GM12878 (cell line): Measurements from ENCODE around the gene KLHL2. TPM values are rescaled to one million over a fixed set of nuclear protein-coding genes. Genes with fewer than 3 reads are reported as not detected.

Source experiments
- BACH1 ChIP-seq: fragments of 450-650 bp; IDR thresholded peaks from 2 replicates; pipeline ENCODE4 v1.6.1; 2017; ENCODE audit warnings: mild to moderate bottlenecking, borderline replicate concordance
- CREB1 ChIP-seq: IDR thresholded peaks from 2 replicates; pipeline ENCODE4 v1.6.1; 2012; ENCODE audit warnings: low read depth, mild to moderate bottlenecking, inconsistent platforms
- CREM ChIP-seq: IDR thresholded peaks from 2 replicates; pipeline ENCODE4 v1.6.1; 2014; ENCODE audit warnings: antibody characterized with exemption, low read depth
- HCFC1 ChIP-seq: fragments of 150-350 bp; IDR thresholded peaks from 2 replicates; pipeline ENCODE4 v1.6.1; 2014; ENCODE audit warnings: low read length
- MEF2B ChIP-seq: fragments of 450-650 bp; IDR thresholded peaks from 2 replicates; pipeline ENCODE4 v1.6.1; 2018; ENCODE audit warnings: mild to moderate bottlenecking, moderate library complexity; ENCODE audit not compliant: partially characterized antibody, poor library complexity, severe bottlenecking
- PAX5 ChIP-seq: IDR thresholded peaks from 2 replicates; pipeline ENCODE4 v1.6.1; 2011; ENCODE audit warnings: low read depth, low read length, borderline replicate concordance
- POU2F2 ChIP-seq: IDR thresholded peaks from 3 replicates; pipeline ENCODE4 v1.6.1; 2011; ENCODE audit warnings: low read depth, mild to moderate bottlenecking, low read length, borderline replicate concordance
- RAD21 ChIP-seq: IDR thresholded peaks from 2 replicates; pipeline ENCODE4 v1.6.1; 2011; ENCODE audit warnings: mild to moderate bottlenecking, low read depth, low read length, moderate library complexity; ENCODE audit not compliant: insufficient read depth
- TAF1 ChIP-seq: IDR thresholded peaks from 2 replicates; pipeline ENCODE4 v1.6.1; 2011; ENCODE audit warnings: mild to moderate bottlenecking, low read depth, low read length, borderline replicate concordance
- TBL1XR1 ChIP-seq: IDR thresholded peaks from 2 replicates; pipeline ENCODE4 v1.6.1; 2012; ENCODE audit warnings: low read depth, low read length, improper control_type of control experiment
- YY1 ChIP-seq: IDR thresholded peaks from 2 replicates; pipeline ENCODE4 v1.6.1; 2011; ENCODE audit warnings: low read depth, mild to moderate bottlenecking, low read length
- polyA plus RNA-seq, 11 experiments: library from polyadenylated mRNA; depleted of rRNA in 4 of 11; unstranded in 6 of 11; stranded (reverse) in 5 of 11; fragments of >200 nt; fragmentation: Nextera tagmentation in 4 of 11; fragmentation: Illumina TruSeq in 1 of 11; extraction: Ambion mirVana in 4 of 11; extraction: Trizol in 1 of 11; gene quantifications; 1 replicate in 1 of 11; 2 replicates in 10 of 11; pipeline versions ENCODE4 v1.2.1 to v1.2.3, GENCODE V29; 2011 to 2016; ENCODE audit warnings: inconsistent platforms in 2 of 11, missing spikeins in 2 of 11, low read depth in 1 of 11
- total RNA-seq, 4 experiments: library from RNA; depleted of rRNA in 3 of 4; stranded (reverse); fragments of >200 nt in 3 of 4; fragmentation: Illumina TruSeq in 1 of 4; extraction: Trizol in 1 of 4; gene quantifications; 2 replicates each; pipeline versions ENCODE4 v1.2.1 to v1.2.3, GENCODE V29; 2013 to 2021
- TF ChIP-seq, protein P1 (sequence below): fragments of 450-650 bp; conservative IDR thresholded peaks from 2 replicates; pipeline ENCODE4 v1.6.1; 2017; ENCODE audit warnings: mild to moderate bottlenecking, moderate library complexity
- TF ChIP-seq, protein P2 (sequence below): fragments of 450-650 bp; IDR thresholded peaks from 2 replicates; pipeline ENCODE4 v1.6.1; 2017; ENCODE audit warnings: mild to moderate bottlenecking, moderate library complexity

Gene KLHL2
- total and polyA plus RNA-seq, 10 of the 15 experiments (the other 5 are each of a cell fraction or from before 2014, with no cell fraction given), result 4.8 to 22.8 (median 12.9) TPM

DNA sequence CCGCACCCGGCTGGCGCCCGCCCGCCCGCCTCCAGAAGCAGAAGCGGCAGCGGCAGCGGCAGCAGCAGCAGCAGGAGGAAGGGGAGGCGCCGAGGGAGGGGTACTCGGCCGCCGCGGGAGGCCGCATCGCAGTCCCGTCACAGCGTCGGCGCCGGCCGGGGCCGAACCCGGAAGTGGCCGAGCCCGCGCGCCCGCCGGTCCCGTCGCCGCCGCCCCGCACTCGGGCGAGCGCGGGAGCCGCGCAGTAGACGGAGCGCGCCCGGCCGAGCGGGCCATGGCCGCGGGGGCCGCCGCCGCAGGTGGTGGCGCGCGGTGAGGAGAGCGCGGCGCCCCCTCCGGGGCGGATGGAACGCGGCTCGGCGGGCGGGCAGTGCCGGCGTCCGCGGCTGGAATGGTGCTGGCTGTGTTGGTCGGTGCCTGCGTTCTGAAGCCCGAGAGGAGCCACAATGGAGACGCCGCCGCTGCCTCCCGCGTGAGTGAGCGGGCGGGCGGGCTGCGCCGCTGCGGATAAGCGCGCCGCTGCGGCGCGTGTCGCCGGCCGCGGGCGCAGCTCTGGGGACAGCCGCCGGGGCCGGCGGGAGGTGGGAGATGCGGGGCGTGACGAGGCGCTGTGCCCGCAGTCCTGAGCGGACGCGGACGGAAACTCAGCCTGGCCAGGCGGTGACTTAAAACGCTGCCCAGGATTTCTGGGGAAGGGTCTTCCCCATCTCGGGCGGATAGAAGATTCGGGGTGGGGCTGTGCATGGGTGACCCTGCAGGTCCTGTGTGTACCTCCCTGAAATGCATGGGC, at the start of gene KLHL2 (continued):
- TF ChIP-seq, protein P1, sequence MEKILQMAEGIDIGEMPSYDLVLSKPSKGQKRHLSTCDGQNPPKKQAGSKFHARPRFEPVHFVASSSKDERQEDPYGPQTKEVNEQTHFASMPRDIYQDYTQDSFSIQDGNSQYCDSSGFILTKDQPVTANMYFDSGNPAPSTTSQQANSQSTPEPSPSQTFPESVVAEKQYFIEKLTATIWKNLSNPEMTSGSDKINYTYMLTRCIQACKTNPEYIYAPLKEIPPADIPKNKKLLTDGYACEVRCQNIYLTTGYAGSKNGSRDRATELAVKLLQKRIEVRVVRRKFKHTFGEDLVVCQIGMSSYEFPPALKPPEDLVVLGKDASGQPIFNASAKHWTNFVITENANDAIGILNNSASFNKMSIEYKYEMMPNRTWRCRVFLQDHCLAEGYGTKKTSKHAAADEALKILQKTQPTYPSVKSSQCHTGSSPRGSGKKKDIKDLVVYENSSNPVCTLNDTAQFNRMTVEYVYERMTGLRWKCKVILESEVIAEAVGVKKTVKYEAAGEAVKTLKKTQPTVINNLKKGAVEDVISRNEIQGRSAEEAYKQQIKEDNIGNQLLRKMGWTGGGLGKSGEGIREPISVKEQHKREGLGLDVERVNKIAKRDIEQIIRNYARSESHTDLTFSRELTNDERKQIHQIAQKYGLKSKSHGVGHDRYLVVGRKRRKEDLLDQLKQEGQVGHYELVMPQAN, result peak; percentile 55; the same call in 1 of the 2 replicates
- TF ChIP-seq TAF1 (peak; percentile 6; the same call in 1 of the 2 replicates), RAD21 (no peak), CREM (peak; percentile 81), CREB1 (peak; percentile 87), BACH1 (peak; percentile 17; the same call in 1 of the 2 replicates), POU2F2 (no peak), PAX5 (peak; percentile 48; the same call in 1 of the 2 replicates), HCFC1 (peak; percentile 24; the same call in 1 of the 2 replicates), TBL1XR1 (no peak), MEF2B (no peak), YY1 (0 out of 2 replicates have a peak, but pooled peaks have one; percentile 67)
- TF ChIP-seq, protein P2, sequence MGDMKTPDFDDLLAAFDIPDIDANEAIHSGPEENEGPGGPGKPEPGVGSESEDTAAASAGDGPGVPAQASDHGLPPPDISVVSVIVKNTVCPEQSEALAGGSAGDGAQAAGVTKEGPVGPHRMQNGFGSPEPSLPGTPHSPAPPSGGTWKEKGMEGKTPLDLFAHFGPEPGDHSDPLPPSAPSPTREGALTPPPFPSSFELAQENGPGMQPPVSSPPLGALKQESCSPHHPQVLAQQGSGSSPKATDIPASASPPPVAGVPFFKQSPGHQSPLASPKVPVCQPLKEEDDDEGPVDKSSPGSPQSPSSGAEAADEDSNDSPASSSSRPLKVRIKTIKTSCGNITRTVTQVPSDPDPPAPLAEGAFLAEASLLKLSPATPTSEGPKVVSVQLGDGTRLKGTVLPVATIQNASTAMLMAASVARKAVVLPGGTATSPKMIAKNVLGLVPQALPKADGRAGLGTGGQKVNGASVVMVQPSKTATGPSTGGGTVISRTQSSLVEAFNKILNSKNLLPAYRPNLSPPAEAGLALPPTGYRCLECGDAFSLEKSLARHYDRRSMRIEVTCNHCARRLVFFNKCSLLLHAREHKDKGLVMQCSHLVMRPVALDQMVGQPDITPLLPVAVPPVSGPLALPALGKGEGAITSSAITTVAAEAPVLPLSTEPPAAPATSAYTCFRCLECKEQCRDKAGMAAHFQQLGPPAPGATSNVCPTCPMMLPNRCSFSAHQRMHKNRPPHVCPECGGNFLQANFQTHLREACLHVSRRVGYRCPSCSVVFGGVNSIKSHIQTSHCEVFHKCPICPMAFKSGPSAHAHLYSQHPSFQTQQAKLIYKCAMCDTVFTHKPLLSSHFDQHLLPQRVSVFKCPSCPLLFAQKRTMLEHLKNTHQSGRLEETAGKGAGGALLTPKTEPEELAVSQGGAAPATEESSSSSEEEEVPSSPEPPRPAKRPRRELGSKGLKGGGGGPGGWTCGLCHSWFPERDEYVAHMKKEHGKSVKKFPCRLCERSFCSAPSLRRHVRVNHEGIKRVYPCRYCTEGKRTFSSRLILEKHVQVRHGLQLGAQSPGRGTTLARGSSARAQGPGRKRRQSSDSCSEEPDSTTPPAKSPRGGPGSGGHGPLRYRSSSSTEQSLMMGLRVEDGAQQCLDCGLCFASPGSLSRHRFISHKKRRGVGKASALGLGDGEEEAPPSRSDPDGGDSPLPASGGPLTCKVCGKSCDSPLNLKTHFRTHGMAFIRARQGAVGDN, result 0 out of 2 replicates have a peak, but pooled peaks have one; percentile 3
